H9 (cell line): ENCODE data around the gene CCT2. TPM values are rescaled to one million over a fixed set of nuclear protein-coding genes. Genes with fewer than 3 reads are reported as not detected.
"Not testable (repeated sequence)": the region's sequence is repeated elsewhere in the genome, so short reads cannot be mapped to it uniquely, and the experiment has no call there.

ENCODE experiments used
- DNase-seq: peaks from one replicate; pipeline ENCODE4 v3.0.0-alpha.2; 2017
- H2AFZ ChIP-seq: one replicate; pipeline ENCODE4 v1.6.1; 2013; ENCODE audit warnings: mild to moderate bottlenecking, low read length, control low read depth, moderate library complexity
- H2AK5ac ChIP-seq: 2 replicates; pipeline ENCODE4 v1.6.1; 2013; ENCODE audit warnings: low read length, control low read depth, mixed read lengths; ENCODE audit not compliant: insufficient read length
- H2BK120ac ChIP-seq: one replicate; pipeline ENCODE4 v1.6.1; 2013; ENCODE audit warnings: low read depth, mild to moderate bottlenecking, low read length, control low read depth, inconsistent platforms; ENCODE audit not compliant: poor library complexity, severe bottlenecking
- H2BK12ac ChIP-seq: 2 replicates; pipeline ENCODE4 v1.6.1; 2013; ENCODE audit warnings: low read length, control low read depth, mixed read lengths, low read depth; ENCODE audit not compliant: insufficient read length
- H2BK15ac ChIP-seq: 2 replicates; pipeline ENCODE4 v1.6.1; 2013; ENCODE audit warnings: low read depth, low read length, control low read depth
- H2BK20ac ChIP-seq: one replicate; pipeline ENCODE4 v1.6.1; 2013; ENCODE audit warnings: low read depth, mild to moderate bottlenecking, low read length, control low read depth, inconsistent platforms; ENCODE audit not compliant: poor library complexity, severe bottlenecking
- H2BK5ac ChIP-seq: 2 replicates; pipeline ENCODE4 v1.6.1; 2013; ENCODE audit warnings: low read length, control low read depth, mixed read lengths; ENCODE audit not compliant: insufficient read length
- H3K14ac ChIP-seq: 2 replicates; pipeline ENCODE4 v1.6.1; 2013; ENCODE audit warnings: low read length, control low read depth; ENCODE audit not compliant: insufficient read depth
- H3K18ac ChIP-seq: 2 replicates; pipeline ENCODE4 v1.6.1; 2013; ENCODE audit warnings: low read depth, mild to moderate bottlenecking, mixed read lengths, low read length, control low read depth; ENCODE audit not compliant: insufficient read length
- H3K23ac ChIP-seq: 2 replicates; pipeline ENCODE4 v1.6.1; 2013; ENCODE audit warnings: low read length, control low read depth, mixed read lengths, low read depth; ENCODE audit not compliant: insufficient read length
- H3K23me2 ChIP-seq: 2 replicates; pipeline ENCODE4 v1.6.1; 2013; ENCODE audit warnings: low read depth, mild to moderate bottlenecking, mixed read lengths, low read length, control low read depth; ENCODE audit not compliant: insufficient read length, poor library complexity, severe bottlenecking
- H3K27ac ChIP-seq: 2 replicates; pipeline ENCODE4 v1.5.1; 2013; ENCODE audit warnings: low read length, control low read depth, mixed read lengths, low read depth; ENCODE audit not compliant: insufficient read length
- H3K27me3 ChIP-seq: 2 replicates; pipeline ENCODE4 v1.6.1; 2013; ENCODE audit warnings: low read length, control low read depth, inconsistent platforms; ENCODE audit not compliant: insufficient read depth
- H3K4ac ChIP-seq: 2 replicates; pipeline ENCODE4 v1.6.1; 2013; ENCODE audit warnings: low read depth, mild to moderate bottlenecking, control low read depth, inconsistent platforms, low read length, moderate library complexity
- H3K4me1 ChIP-seq: 2 replicates; pipeline ENCODE4 v1.6.1; 2013; ENCODE audit warnings: low read length, control low read depth, inconsistent platforms; ENCODE audit not compliant: insufficient read depth
- H3K4me2 ChIP-seq: 2 replicates; pipeline ENCODE4 v1.6.1; 2013; ENCODE audit warnings: low read length, control low read depth, mixed read lengths; ENCODE audit not compliant: insufficient read length, insufficient read depth
- H3K56ac ChIP-seq: 2 replicates; pipeline ENCODE4 v1.6.1; 2013; ENCODE audit warnings: low read depth, mild to moderate bottlenecking, mixed read lengths, low read length, control low read depth; ENCODE audit not compliant: insufficient read length
- H3K79me1 ChIP-seq: 2 replicates; pipeline ENCODE4 v1.6.1; 2013; ENCODE audit warnings: low read depth, mild to moderate bottlenecking, moderate library complexity, low read length, control low read depth, inconsistent platforms; ENCODE audit not compliant: insufficient read depth, poor library complexity, severe bottlenecking
- H3K79me2 ChIP-seq: 2 replicates; pipeline ENCODE4 v1.6.1; 2013; ENCODE audit warnings: low read length, control low read depth, inconsistent platforms; ENCODE audit not compliant: insufficient read depth
- H3K9ac ChIP-seq: 2 replicates; pipeline ENCODE4 v1.6.1; 2013; ENCODE audit warnings: low read length, control low read depth, mixed read lengths; ENCODE audit not compliant: insufficient read length; ENCODE audit errors: extremely low read depth
- H3K9me3 ChIP-seq: one replicate; pipeline ENCODE4 v1.6.1; 2013; ENCODE audit warnings: low read depth, low read length, inconsistent platforms; ENCODE audit not compliant: control insufficient read depth
- H3T11ph ChIP-seq: one replicate; pipeline ENCODE4 v1.6.1; 2013; ENCODE audit warnings: mild to moderate bottlenecking, low read length, control low read depth, inconsistent platforms
- H4K20me1 ChIP-seq: one replicate; pipeline ENCODE4 v1.6.1; 2013; ENCODE audit not compliant: control insufficient read depth, insufficient read length, insufficient read depth
- H4K5ac ChIP-seq: 2 replicates; pipeline ENCODE4 v1.6.1; 2013; ENCODE audit warnings: low read depth, mild to moderate bottlenecking, mixed read lengths, low read length, control low read depth; ENCODE audit not compliant: insufficient read length
- H4K8ac ChIP-seq: replicated peaks from 2 replicates; pipeline ENCODE4 v1.6.1; 2013; ENCODE audit warnings: low read length, control low read depth, mixed read lengths, low read depth; ENCODE audit not compliant: insufficient read length
- H4K91ac ChIP-seq: 2 replicates; pipeline ENCODE4 v1.6.1; 2013; ENCODE audit warnings: low read depth, mild to moderate bottlenecking, moderate library complexity, mixed read lengths, low read length, control low read depth; ENCODE audit not compliant: insufficient read length
- H3K27ac Mint-ChIP-seq, 3 experiments: 2 replicates in 2 of 3; 3 replicates in 1 of 3; pipeline ENCODE4 v1.8.0; 2020 to 2021; ENCODE audit warnings: mixed read lengths in 3 of 3, mild to moderate bottlenecking in 1 of 3, moderate library complexity in 1 of 3
- H3K27me3 Mint-ChIP-seq: 2 replicates; pipeline ENCODE4 v1.8.0; 2021; ENCODE audit warnings: low read depth, mild to moderate bottlenecking, moderate library complexity, mixed read lengths
- H3K36me3 Mint-ChIP-seq, 3 experiments: 2 replicates in 2 of 3; 3 replicates in 1 of 3; pipeline ENCODE4 v1.8.0; 2020 to 2021; ENCODE audit warnings: low read depth in 3 of 3, mixed read lengths in 3 of 3; ENCODE audit not compliant: insufficient read depth in 1 of 3
- H3K4me1 Mint-ChIP-seq, 2 experiments: 2 replicates each; pipeline ENCODE4 v1.8.0; 2020; ENCODE audit warnings: mixed read lengths in 2 of 2
- H3K4me3 Mint-ChIP-seq, 2 experiments: 2 replicates in 1 of 2; 3 replicates in 1 of 2; pipeline ENCODE4 v1.8.0; 2020 to 2021; ENCODE audit warnings: mild to moderate bottlenecking in 2 of 2, mixed read lengths in 2 of 2, moderate library complexity in 1 of 2
- H3K9me3 Mint-ChIP-seq, 2 experiments: 2 replicates in 1 of 2; 3 replicates in 1 of 2; pipeline ENCODE4 v1.8.0; 2020; ENCODE audit warnings: mild to moderate bottlenecking in 2 of 2, mixed read lengths in 2 of 2, moderate library complexity in 1 of 2
- CTCF ChIP-seq: fragments of 200-600 bp; sonication (generic); conservative IDR thresholded peaks from 3 replicates; pipeline ENCODE4 v1.8.0; 2021; ENCODE audit warnings: antibody characterized with exemption, mild to moderate bottlenecking
- WGBS: extraction: QIAGEN DNeasy Blood & Tissue Kit; methylation state at CpG from one replicate; pipeline ENCODE4 v1.1.7; 2013; ENCODE audit warnings: missing lambda C conversion rate, low lambda C conversion rate, mixed read lengths; ENCODE audit not compliant: insufficient read length; ENCODE audit errors: extremely low coverage; 5-methylcytosine and 5-hydroxymethylcytosine counted together
- total RNA-seq: library from RNA; stranded (reverse); gene quantifications from 2 replicates; pipeline ENCODE4 v1.2.1, GENCODE V29; 2021

Gene CCT2
- total RNA-seq, 1 experiment from 2014 or later: 405 TPM

DNA sequence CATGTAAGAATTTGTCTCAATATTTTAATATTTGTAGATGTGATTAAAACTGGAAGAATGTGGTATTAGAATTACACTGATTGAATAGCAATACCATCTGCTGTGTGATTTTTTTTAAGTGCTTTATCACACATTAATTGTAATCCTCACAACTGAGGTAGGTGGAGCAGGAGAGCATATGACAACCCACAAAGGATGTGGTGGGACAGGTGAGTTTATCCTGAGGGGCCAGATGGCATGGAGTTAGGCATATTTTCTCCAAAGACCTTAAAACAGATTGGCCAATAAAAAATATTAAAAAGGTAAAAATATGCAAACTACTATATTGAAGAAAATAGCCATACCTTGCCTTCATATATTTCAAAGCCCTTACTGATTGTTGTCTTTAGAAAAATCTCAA, 17.7 kb downstream of the CCT2 start:
- H3K27me3 Mint-ChIP-seq: no peaks in the 10 kb centered on the region; the same call in 1 of the 2 replicates
- no peak overlapping the region for H2BK120ac ChIP-seq
- H2AK5ac ChIP-seq: no peak overlapping the region
- H3K27ac ChIP-seq: no peak overlapping the region
- peak; percentile 47; the same call in 1 of the 3 replicates for TF ChIP-seq CTCF
- H3K36me3 Mint-ChIP-seq: peaks cover 37 to 51% (median 47%) of the 10 kb centered on the region in 3 experiments; a peak in 6 of 7 replicates
- no peak overlapping the region for H2BK20ac ChIP-seq
- no peak overlapping the region for H4K5ac ChIP-seq
- DNase-seq: no peak
- H2BK5ac ChIP-seq: no peak overlapping the region
- H3K23ac ChIP-seq: no peak overlapping the region
- H3K79me1 ChIP-seq: no peaks in the 10 kb centered on the region
- H4K8ac ChIP-seq: no peak overlapping the region
- H3K79me2 ChIP-seq: no peaks in the 10 kb centered on the region
- no peaks in the 10 kb centered on the region for H3K23me2 ChIP-seq
- no peak overlapping the region for H3K56ac ChIP-seq
- no peak overlapping the region for H3K18ac ChIP-seq
- no peak overlapping the region for H4K91ac ChIP-seq
- H3T11ph ChIP-seq: no peak overlapping the region
- no peak overlapping the region for H3K27ac Mint-ChIP-seq
- H3K9me3 Mint-ChIP-seq: 0 out of 5 replicates have a peak, but pooled peaks cover 0 to 2% of the 10 kb centered on the region in 2 experiments
- H2AFZ ChIP-seq: no peak overlapping the region
- H3K4me1 ChIP-seq: no peaks in the 10 kb centered on the region
- H3K4ac ChIP-seq: no peak overlapping the region
- no peak overlapping the region for H2BK15ac ChIP-seq
- H3K4me3 Mint-ChIP-seq: no peak overlapping the region
- no peak overlapping the region for H3K4me2 ChIP-seq
- no peaks in the 10 kb centered on the region for H3K9me3 ChIP-seq
- H4K20me1 ChIP-seq: no peaks in the 10 kb centered on the region
- no peak overlapping the region for H2BK12ac ChIP-seq
- H3K4me1 Mint-ChIP-seq: no peaks in the 10 kb centered on the region
- H3K27me3 ChIP-seq: no peaks in the 10 kb centered on the region
- no peak overlapping the region for H3K14ac ChIP-seq
- no peak overlapping the region for H3K9ac ChIP-seq

DNA sequence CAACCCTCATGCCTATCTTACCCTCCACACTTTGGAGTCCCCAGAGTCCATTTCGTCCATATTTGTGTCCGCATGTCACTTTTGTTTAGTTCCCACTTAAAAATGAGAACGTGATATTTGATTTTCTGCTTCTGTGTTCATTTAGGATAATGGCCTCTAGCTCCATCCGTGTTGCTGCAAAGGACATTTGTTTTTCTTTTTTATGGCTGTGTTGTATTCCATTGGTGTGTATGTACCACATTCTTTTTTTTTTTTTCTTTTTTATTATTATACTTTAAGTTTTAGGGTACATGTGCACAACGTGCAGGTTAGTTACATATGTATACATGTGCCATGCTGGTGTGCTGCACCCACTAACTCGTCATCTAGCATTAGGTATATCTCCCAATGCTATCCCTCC, 18.3 kb downstream of the CCT2 start:
- H3K79me1 ChIP-seq, H3K9me3 Mint-ChIP-seq, H2BK15ac ChIP-seq, H3K4me1 Mint-ChIP-seq, H3K56ac ChIP-seq, H3K4me1 ChIP-seq, H4K5ac ChIP-seq, H3T11ph ChIP-seq, H3K27me3 ChIP-seq, DNase-seq, H4K8ac ChIP-seq, H4K91ac ChIP-seq, H3K9me3 ChIP-seq, H3K14ac ChIP-seq, H3K4me2 ChIP-seq, H3K18ac ChIP-seq, H3K27ac Mint-ChIP-seq, H2AFZ ChIP-seq, H3K23me2 ChIP-seq, H3K27me3 Mint-ChIP-seq, H4K20me1 ChIP-seq, H2BK12ac ChIP-seq, H3K27ac ChIP-seq, H2BK120ac ChIP-seq, H2BK5ac ChIP-seq, H3K79me2 ChIP-seq, H3K4me3 Mint-ChIP-seq, H3K9ac ChIP-seq, H3K23ac ChIP-seq, H2BK20ac ChIP-seq, H2AK5ac ChIP-seq, H3K4ac ChIP-seq: not testable (repeated sequence)
- H3K36me3 Mint-ChIP-seq: peaks cover 32 to 45% (median 41%) of the 10 kb centered on the region in 3 experiments; a peak in 6 of 7 replicates
- WGBS: no CpG with 5 or more reads among the region's 6 CpGs
